Measurements from ENCODE around the gene SHISAL2A.

SHISAL2A gene

DNA sequence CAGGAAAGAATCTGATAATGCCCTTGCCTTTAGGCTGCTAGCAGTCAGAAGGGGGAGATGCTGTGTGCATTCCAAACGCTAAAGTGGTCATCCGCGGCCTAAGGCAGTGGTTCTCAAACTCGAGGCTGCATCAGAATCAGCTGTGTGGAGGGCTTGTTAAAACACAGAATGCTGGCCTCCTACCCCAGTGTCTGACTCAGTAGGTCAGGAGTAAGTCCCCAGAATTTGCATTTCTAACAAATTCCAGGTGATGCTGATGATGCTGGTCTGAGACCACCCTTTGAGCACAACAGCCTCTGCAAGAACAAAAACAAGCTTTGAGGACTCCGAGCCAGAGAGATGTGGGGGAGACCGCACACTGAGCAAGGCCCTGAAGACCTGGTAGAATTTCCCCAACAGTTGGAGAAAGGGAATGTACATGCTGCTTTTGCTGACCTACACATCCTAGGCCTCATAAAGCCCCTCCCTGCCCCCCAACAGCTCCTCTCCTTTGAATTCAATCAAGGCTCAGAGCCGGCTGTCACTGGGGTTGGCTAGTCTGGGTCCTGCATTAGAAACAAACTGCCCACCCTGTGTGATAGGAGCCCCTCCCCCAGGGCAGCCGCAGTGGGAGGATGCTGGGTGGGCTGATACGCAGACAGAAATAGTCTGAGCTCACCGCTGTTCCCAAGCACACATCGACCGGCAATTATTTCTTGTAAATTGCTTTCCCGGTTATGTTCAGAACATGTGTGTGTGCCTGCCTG lies 27.1 kb downstream of the SHISAL2A start:
- no peak for DNase-seq (ENCODE audit: low read depth)

DNA sequence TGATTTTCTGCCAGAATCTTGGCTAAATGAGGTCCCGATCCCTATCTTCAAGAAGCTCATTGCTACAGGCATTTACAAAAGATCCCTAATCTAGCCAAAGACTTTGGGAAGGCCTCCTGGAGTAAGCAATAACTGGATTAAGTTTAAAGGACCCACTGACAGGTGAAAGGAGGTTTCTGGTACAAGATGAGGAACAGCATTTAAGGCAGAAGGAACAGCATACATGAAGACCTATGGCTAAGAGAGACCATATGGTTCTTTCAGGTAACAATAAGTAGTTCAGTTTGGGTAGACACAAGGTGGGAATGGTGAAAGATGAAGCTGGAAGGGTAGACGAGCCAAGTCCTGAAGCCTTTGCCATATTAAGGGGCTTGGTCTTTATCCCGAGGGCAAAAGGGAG lies 27.8 kb downstream of the SHISAL2A start:
- no peak for DNase-seq (ENCODE audit: low read depth)

- peak; percentile 87 for DNase-seq (ENCODE audit: low read depth)
These were observed 29.8 kb downstream of the SHISAL2A start for GRCh38 chr1:52662645-52663313.

GRCh38 chr1:52663716-52664115 lies 30.7 kb downstream of the SHISAL2A start:
- no peak for DNase-seq (ENCODE audit: low read depth)

DNA sequence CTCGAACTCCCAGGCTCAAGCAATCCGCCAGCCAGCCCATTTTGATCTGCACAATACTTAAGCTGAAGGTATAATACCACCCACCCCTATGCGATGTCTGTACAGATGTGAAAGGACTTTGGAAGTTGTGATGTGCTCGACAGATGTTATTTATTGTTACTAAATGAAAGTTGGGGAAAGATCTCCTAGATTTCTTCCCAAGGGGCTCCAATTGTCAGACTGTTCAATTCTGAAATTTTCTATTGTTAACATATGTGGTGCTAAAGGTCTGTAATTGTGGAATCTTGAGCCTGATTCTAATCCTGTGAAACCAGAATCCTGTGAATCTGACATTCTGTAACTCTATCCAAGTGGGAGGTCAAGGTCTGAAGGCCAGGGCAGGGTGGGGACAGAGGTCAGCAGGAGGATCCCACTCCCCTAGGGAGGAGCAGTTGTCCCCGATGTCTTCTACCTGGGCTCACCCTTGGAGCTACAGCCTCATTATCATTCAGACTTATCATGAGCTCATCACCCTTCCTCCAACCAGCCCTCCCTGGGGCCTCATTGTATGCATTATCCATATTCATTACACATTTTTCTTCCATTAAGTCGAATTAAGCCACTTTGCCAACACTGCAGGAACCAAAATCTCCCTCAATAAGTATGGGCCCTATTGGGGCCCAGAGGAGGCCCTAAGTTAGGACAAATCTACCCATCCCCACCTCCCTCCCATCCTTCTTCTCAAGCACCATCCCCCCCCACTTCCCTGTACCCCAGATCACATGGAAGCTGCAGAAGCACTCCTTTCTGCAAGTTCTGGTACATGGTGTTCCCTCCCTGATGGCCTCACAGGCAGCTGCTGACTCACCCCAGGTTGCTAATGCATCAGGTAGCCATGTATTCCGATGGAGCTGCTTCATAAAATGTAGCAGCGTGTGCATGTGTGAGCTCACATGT lies 32.3 kb downstream of the SHISAL2A start:
- DNase-seq (ENCODE audit: low read depth), result no peak

- DNase-seq (ENCODE audit: low read depth), result no peak
These were observed 34.3 kb downstream of the SHISAL2A start for GRCh38 chr1:52667290-52667689.

DNA sequence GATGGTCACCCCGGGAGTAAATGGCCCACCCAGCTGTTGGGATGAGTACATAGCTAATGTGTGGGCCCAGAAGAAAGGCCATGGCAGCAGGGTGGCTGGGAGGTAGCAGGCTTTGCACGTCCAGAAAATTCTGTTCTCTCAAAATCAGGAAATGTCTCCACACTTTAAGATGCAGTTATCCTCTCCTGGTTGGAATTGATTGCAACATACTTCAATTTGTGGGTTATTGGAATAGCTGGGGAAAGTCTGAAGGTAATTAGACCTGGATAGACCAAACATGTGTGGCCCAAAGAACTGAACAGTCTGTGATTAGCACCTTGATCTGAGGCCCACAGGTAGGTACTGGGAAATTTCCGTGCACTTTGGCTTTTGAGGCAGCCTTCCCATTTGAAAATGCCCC lies 35.0 kb downstream of the SHISAL2A start:
- no peak for DNase-seq (ENCODE audit: low read depth)

GRCh38 chr1:52668711-52669110 lies 35.7 kb downstream of the SHISAL2A start:
- peak; percentile 55 for DNase-seq (ENCODE audit: low read depth)

DNA sequence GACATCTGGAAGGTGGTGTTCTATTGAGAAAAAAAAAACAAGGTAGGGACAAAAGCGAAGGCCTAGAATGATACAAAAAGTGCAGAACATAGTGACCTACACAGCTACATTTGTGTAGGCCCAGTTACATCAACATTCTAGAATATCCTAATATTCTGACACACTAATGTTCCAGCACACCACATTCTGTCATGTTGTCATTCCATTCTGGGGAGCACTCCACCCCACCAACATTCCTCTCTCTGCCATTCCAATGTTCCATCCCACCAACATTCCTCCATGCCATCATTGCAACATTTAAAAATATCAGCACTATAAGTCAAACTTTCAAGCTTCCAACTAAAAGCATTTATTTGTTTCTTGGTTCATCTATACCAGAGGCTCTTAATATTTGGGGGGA lies 36.7 kb downstream of the SHISAL2A start:
- peak; percentile 17 for DNase-seq (ENCODE audit: low read depth)

DNA sequence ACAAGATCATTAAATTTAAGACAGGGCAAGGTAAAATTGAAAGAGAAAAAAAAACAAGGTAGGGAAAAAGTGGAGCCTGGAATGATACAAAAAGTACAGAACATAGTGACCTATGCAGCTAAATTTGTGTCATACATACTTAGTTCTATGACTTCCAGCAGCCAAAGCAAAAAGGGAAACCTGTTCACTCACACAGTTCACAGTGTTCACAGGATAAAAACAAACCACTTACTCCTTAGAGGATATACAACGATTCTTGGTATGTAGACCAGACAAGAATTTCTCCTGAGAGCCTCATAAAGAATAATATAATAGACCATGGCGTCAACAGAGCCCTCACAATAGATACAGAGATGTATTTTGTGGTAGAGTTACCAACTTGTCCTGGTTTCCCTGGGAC lies 37.6 kb downstream of the SHISAL2A start:
- no peak for DNase-seq (ENCODE audit: low read depth)

GRCh38 chr1:52672946-52673345 lies 40.0 kb downstream of the SHISAL2A start:
- DNase-seq (ENCODE audit: low read depth), result no peak

GRCh38 chr1:52673513-52673912 lies 40.5 kb downstream of the SHISAL2A start:
- no peak for DNase-seq (ENCODE audit: low read depth)

GRCh38 chr1:52674497-52675384 lies 41.8 kb downstream of the SHISAL2A start:
- DNase-seq (ENCODE audit: low read depth), result peak; percentile 24

DNA sequence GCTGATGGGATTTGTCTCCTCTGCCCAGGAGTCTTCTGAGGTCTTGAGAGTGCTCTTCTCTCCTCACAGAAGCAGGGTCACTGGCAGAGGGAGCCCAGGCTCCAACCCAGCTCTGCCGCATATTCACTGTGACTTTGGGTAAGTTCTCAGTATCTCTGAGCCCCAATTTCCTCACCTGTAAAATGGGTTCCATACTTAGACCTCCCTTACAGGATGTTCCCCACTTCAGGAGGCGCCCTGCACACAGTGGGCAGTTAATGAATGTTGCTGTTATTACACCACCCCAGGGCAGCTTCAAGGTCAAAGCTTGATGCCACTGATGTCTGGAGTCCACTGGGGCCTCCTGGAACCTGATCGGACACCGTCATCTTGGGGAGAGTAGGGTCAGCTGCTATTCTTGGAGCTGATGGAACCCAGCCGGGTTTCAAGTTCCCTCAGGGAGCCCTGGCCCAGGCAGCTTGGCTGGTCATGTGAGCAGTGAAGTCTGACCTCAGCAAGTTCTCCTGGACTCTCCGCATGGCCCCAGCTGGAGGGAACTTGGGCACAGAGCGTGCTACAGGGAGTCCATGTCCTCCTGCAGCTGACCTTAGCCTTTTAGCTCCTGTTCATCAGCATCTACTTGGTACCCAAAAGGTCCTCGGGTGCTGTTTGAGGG lies 43.4 kb downstream of the SHISAL2A start:
- DNase-seq (ENCODE audit: low read depth), result no peak

- no peak for DNase-seq (ENCODE audit: low read depth)
These were observed 44.3 kb downstream of the SHISAL2A start for GRCh38 chr1:52677076-52677806.

DNA sequence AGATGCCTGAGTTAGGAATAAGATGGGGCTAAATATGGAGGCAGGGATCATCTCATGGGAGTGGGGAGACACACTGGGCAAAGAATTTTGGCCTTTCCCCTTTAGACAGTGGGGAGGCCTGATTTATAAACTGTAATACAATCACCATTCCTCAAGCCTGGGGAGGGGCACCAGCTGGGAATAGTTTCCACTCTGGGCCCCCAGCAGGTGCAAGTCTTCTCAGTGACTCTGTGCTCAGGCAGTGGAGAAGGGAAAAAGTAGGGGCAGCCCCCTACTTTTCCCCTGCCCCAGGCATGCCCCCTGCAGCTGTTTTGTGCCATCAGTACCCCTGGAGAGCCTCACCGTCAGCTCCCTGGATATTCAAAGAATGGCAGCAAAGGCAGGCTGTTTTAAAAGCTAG lies 46.1 kb downstream of the SHISAL2A start:
- DNase-seq (ENCODE audit: low read depth), result no peak

DNA sequence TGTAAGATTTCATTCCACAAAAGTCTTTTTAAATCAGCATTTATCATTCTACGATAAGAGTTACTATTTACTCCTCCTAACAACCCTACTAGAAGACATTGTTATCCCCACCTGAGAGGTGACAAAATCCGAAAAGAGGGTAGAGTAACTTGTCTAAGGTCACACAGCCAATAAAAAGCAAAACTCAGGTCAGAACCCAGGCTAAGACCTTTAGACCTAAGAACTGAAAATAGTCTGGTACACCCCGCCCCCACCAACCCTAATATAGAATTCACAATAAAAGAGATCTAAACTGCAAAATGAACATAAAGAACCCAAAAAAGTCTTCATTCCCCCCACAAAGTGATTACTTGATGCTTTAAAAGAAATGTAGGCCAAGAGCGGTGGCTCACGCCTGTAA lies 46.5 kb downstream of the SHISAL2A start:
- DNase-seq (ENCODE audit: low read depth), result no peak

DNA sequence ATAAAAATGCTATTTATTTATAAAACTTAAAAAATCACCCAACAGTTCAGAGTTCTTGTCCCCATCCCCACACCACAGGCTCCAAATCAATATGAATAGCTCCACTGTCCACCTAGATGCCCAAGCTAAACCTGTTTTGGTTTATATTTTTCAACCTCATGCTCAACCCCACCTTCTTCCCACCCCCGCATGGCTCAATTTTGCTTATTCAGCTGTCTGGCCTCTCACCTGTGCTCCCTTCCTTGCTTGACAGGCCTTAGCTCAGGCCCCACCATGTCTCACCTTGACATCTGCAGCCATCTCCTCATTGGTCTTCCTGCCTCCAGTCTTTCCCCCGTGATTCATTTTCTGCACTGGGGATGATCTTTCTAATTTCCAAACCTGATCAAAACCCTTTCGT lies 47.4 kb downstream of the SHISAL2A start:
- no peak for DNase-seq (ENCODE audit: low read depth)

DNA sequence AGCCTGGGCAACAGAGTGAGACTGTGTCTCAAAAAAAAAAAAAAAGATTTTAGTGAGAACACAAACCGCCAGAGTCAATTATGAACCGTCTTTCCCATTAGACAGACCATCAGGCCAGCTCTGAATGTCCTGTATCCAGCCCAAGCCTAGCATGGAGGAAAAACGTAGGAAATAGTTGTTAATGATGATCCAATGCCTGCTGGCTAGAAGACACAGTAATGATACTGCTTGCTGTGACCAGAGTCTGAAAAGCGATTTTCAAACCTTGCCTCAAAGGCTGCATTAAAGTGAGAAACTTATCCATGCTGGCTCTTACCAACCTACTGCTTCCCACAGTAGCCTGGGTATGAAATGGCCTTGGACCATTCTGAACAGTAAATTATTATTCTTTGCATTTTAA lies 48.2 kb downstream of the SHISAL2A start:
- no peak for DNase-seq (ENCODE audit: low read depth)

DNA sequence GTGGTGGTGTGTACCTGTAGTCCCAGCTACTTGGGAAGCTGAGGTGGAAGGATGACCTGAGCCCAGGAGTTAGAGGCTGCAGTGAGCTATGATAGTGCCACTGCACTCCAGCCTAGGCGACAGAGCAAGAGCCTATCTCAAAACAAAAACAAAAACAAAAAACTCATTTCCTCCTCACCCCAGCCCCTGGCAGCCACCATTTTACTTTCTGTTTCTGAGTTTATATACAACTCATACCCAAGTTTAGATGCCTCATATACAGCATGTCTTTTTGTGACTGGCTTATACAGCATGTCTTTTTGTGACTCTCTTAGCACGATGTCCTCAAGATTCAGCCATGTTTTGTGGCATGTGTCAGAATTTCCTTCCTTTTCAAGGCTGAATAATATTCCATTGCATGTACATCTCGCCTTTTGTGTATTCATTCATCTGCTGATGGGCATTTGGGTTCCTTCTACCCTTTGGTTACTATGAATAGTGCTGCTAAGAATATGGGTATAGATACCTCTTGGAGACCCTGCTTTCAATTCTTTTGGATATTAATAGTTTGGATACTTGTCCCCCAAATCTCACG lies 50.5 kb downstream of the SHISAL2A start:
- no peak for DNase-seq (ENCODE audit: low read depth)
